ENCODE results near the gene ELOVL7.
"Not testable (repeated sequence)": the region's sequence is repeated elsewhere in the genome, so short reads cannot be mapped to it uniquely, and the experiment has no call there.

Gene ELOVL7

DNA sequence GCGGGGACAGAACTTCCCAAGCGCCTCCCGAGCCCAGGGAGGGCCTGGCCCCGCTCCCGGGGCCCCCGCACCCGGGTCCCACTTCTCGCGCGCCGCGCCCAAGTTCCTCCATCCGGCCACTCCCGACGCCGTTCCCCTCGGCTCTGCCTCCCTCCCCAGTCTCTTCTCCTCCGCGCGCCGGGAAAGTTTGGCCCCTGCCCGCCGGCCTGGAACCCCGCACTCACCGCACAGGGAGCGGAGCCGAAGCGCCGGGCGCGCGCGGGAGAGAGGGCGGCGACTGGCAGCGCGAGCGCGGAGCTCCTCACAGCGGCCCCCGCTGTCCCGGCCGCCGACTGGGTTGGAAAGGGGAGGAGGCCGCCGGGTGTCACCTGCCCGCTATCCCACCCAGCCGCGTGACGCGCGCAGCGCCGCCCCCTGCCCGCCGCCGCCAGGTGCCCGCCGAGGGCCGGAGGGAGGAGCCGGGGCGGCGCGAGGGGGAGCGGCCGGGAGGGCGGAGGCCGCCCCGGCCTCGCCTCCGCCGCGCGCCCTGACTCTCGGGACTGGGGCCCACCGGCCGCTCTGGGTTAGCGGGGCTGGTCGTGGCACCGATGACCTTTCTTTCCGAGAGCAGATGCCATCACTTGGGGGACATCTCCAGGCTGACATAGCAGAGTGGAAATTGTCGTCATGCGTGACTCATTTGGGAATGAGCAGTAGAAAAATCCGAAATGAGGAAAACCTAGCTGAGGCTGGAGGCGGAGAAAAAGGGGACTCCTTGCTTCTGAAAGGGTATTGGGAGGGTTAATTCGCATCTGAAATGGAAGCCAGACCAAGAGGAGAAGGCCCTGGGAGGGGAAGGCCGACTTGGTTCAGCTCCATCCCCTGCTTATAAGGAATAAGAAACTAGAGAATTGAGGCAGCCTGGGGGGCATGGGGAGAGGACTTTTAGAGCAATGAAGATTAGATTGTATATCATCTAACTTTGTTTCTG is at the start of gene ELOVL7:
Gene ELOVL7 (minus strand): TSS at position 334 of the 970 bp plus-strand sequence. CDS start 56,872 bp downstream, outside the sequence.
- peak; percentile 14 for DNase-seq

DNA sequence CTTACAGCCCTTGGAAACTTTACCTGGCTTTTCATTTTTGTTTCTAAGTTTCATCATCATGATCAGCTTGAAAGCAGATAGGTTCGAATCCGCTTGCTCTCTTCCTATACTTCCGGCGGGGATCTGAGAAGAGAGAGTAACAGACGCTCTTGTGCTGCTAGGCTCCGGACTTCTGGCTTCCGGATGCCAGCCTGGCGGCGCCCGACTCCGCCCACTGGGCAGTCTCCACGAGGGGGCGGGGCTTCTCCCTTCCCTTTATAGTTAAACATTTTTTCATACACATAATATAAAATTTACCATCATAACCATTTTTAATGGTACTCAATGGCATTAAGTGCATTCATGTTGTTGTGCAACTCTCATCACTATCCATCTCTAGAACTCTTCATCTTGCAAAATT is 49.5 kb upstream of the ELOVL7 start:
- DNase-seq, result no peak

DNA sequence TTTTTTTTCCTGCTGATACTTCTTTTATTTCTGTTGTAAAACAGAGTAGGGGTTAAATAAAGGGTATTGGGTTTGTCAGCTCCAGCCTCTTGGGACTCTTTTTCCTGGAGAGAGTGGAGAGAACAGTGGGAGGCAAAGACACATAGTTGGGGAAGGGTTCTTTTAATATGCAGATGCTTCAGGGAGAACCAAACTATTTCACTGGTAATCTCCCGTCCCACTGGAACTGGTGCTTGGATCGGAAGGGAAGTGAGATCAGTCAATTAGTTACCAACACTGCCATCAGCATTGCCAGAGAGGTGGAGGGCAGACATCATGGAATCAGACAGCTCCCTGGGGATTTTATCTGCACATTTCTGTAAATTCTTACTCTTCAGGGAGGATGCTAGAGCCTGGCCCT is 47.6 kb upstream of the ELOVL7 start:
- DNase-seq, result no peak

DNA sequence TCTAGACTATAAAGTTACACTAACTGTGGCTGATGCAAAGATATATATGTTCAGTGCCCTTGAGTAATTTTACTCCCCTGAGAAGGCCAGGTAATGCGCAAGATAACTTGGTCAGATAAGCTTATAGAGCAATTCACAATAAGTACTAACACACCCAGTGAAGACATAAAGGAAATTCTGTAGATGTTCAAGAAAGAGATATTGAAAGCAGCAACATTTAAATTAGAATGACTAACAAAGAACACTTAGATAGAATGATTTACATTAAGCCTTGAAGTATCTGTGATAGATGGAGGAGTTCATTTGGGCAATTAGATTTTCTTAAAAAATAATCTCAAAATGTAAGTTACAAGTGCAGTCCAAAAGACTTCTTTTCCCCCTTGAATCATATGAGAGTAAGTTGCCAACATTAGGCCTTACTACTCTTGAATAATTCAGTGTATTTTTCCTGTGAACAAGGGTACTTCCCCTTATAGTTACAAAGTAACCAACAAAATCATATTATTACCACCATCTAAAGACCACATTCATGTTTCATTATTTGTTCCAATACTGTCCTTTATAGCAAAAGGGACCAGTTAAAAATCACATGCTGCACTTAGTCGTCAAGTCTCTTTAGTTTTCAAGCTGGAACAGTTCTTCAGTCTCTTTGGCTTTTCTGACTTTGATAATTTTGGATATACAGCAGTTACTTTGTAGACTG is 44.4 kb upstream of the ELOVL7 start:
- DNase-seq, result no peak

DNA sequence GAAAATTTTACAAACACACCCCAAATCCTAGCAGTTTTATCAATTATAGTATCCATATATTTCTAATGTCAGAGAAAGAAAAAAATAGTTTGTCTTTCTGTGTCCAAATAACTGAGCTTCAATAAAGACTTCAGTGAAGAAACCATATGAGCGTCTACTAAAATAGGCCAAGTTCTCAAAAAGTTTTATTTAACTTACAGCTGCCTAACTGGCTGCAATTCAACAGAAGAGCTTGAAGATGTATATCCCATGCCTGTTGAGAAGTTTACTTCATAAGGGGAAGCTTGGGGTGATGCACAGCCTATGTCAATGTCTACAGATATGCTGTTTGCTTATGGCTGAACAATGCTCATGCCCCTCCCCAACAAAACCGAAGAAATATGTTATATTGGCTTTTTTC is 43.7 kb upstream of the ELOVL7 start:
- DNase-seq, result no peak

DNA sequence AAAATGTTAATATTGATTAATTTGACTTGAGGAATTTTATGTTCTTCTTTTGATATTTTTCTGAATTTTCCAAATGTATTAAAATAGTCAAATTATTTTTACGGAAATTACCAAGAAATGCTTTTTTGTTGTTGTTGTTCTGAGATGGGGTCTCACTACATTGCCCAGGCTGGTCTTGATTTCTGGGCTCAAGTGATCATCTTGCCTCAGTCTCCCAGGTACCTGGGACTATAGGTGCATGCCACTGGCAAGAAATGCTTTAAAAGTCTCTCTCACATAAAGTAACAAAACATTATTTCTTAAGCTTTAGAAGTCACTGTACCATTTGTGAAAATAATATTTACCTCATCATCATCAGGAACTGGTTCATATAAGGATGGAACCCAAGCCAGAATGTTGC is 43.0 kb upstream of the ELOVL7 start:
- no peak for DNase-seq

DNA sequence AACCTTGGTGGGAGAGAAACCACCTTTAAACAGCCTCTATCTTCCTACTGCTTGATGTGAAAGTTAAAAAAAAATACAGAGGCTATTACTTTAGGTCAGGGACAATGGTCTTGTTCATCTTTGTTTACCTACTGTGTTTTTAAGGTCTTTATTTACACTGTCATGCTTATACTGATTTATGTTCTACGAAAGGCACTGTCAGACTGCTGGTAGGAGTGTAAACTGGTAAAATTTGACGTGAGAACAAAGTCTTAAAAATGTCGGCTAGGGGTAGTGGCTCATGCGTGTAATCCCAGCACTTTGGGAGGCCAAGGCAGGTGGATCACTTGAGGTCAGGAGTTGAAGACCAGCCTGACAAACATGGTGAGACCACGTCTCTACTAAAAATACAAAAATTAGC is 42.1 kb upstream of the ELOVL7 start:
- no peak for DNase-seq

DNA sequence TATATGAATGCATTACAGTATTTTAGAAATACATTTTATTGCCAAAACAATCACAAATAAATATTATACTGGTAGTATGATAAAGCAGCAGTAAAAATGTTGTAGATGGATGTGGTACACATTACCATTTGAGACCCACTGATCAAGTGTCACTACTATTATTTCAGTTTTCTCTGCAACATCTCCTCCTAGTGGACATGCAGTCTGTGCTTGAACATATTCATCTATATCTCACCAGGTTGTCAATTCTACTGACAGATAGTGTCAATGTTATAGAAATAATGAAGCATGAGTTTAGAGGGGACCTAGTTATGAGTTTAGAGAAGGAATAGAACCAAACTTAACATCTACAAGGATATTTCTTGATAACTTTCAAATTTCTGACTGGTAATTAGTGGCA is 39.2 kb upstream of the ELOVL7 start:
- DNase-seq, result no peak

DNA sequence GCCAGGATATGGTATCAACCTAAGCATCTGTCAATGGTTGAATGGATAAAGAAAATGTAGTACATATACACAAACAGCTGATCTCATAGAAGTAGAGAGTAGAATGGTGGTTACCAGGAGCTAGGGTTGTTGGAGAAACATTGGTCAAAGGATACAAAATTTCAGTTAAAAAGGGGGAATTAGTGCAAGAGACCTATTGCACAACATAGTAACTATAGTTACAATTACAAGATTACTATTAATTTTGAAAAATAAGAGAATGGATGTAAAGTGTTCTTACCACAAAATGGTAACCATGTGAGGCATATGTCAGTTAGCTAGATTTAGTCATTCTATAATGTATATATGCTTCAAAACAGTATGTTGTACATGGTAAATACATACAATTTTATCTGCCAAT is 28.8 kb upstream of the ELOVL7 start:
- no peak for DNase-seq

DNA sequence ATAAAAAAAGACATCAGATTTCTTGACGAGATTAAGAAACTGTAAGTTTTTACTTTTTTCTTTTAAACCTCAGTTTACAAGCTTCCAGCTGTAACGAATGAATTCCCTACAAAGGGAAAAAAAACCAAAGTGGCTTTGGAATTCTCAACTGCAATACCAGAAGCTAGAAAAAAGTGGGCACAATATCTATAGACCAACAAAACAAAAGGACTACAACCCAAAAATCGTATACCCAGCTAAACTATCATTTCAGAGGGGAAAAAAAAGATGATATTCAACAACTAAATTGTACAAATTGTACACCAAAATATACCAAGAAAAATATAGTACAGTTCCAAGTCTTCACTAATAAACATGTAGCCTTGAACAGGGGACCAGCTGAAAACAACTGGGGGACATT is 26.8 kb upstream of the ELOVL7 start:
- no peak for DNase-seq

DNA sequence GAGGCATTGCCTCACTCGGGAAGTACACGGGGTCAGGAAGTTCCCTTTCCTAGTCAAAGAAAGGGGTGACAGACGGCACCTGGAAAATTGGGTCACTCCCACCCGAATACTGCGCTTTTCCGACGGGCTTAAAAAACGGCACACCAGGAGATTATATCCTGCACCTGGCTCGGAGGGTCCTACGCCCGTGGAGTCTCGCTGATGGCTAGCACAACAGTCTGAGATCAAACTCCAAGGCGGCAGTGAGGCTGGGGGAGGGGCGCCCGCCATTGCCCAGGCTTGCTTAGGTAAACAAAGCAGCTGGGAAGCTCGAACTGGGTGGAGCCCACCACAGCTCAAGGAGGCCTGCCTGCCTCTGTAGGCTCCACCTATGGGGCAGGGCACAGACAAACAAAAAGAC is 16.5 kb upstream of the ELOVL7 start:
- not testable (repeated sequence) for DNase-seq

DNA sequence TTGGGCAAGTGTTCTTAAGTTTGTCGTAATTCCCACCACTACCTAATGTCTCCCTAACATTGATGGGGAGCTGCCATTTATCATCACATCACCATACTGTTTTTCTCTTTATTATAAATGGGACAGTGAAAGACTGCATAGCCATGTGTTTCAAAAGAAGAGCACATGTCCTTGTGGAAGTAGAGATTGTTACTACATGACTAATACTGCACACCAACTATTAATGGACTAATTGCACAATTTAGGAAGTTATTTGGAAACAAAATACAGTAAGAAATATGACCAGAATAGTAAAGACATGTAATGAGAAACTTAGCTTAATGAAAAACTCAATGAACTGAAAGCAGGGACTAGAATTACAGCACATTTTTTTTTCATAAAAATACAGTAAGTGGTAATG is 12.0 kb upstream of the ELOVL7 start:
- DNase-seq, result no peak

DNA sequence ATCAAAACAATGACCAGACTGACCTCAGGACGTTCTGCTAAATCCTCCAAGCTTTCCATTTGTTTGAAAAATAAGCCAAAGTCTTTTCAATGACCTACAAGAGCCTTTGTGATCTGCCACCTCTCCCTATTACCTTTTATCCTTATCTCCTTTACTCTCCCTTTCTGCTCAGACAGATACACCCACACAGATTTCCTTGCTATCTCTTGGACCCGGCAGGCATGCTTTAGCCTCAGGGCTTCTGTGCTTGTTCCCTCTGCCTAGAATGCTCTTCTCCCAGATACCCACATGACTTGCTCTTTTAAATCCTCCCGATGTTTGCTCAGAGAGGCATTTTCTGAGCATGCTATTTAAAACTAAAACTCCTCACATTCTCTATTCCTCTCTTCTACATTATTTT is 8.9 kb upstream of the ELOVL7 start:
- DNase-seq, result no peak

DNA sequence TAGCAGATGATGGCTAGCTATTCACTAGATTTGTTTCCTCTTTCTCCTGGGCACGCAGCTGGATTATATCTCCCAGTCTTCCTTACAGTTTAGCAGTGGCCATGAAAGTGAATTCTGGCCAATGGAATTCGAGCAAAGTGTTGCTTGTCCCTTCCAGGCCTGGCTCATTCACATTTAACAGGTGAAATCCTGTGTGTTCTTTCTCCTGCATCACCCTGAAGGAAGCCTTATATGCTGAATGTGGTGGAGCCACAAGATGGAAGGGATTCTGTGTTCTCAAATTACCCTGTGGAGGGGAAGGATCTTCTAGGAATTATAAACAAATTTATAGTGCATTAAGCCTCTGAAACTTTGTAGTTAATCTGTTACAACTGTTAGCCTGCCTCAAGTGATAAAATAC is 8.2 kb upstream of the ELOVL7 start:
- no peak for DNase-seq

DNA sequence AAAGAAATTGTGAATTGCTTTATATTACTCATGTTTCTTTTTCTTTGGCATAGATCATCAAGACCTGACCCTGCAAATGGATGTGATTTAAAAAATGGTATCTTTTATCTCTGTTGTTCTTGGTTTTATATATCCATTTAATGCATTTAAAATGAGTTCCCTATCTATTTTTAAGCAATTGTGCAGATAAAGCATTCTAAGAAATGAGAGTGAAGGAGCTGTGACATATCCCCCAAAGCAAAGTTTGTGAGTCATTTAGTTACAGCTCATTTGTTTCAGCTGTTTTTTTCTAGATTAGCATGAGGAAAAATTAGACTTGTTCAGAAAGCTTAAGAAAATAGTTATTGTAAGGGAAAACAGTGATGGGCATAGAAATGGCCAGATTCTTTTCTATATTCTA is 7.6 kb upstream of the ELOVL7 start:
- no peak for DNase-seq

DNA sequence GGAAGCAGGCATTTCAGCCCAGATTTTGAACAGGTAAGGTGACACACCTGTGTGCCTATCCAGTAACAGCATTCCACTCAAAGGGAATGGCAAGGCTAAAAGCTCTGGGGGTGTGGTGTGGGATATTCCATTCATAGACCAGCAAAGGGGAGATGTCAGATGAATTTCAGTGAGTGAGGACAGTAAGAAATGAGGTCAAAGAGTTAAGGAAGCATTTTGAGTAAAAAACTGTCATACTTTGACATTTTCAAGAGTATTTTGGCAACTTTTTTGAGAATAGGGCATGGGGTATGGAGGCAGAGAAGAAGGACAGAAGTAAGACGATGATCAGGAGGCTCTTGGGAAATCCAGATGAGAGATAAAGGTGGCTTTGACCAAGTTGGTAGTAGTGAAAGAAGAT is 2.2 kb upstream of the ELOVL7 start:
- no peak for DNase-seq

DNA sequence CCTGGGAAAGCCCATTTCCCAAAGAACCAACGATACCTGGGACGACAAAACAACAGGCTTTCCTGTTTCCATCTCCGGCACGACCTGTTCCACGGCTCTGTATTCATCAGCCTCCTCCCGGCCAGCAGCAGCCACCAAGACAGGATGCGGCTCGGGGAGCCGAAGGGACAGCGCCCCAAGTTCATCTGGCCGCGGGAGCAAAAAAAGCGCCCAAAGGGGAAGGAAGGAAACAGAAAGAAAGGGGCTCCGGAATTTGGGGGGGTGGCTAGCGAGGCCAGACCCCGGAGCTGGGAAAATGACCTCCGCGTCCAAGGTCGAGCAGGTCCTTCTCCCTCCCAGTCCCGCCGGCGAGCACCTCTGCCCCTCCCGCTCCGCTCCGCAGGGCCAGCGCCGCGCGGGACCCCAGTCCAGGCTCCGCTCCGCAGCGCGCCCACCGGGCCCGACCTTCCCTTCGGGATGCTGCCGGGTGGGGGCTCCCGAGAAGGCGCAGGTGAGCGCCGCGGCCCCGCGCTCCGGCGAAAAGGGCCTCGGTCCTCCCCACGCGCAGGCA is 608 bp downstream of the ELOVL7 start:
- DNase-seq, result no peak

DNA sequence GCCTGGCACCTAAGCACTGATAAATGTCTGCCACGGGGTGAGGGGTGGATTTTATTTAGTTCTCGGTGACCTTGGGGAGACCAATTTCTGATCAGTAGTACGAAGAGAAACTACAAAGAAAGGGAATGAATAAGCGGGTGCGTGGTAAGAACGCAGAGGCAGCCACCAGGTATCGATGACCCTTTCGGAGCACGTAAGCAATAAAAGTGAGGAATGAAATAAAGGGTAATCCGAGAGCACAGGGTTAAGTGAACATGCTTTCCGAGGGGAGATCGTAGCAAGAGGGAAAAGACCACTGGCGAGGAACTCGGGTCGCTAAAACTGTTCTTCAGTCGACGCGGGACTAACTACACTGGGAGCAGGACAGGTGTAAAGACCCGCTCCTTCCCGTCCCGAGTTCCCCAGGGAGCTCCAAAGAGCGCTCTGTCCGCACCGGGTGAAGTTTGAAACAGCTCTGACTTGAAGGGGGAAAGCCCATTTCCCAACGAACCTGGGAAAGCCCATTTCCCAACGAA is 1.1 kb downstream of the ELOVL7 start:
- DNase-seq, result no peak

DNA sequence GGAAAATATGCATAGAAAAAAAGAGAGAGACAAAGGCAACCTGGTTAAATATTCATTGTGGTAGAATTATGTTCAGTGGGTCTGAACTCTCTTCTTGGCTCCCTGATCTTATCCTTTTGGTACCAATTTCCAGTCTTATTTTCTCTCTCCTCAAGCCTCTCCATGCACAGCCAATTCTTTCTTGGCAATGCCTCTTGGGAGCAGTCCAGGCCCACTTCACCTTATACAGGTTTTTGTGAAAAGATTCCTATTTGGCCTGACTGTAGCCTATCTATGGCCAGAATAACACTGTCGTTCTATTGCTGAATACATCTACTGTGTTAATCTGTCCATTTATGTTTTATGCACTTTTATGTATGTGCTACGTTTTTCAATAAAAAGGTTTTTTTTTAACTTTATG is 2.7 kb downstream of the ELOVL7 start:
- no peak for DNase-seq

DNA sequence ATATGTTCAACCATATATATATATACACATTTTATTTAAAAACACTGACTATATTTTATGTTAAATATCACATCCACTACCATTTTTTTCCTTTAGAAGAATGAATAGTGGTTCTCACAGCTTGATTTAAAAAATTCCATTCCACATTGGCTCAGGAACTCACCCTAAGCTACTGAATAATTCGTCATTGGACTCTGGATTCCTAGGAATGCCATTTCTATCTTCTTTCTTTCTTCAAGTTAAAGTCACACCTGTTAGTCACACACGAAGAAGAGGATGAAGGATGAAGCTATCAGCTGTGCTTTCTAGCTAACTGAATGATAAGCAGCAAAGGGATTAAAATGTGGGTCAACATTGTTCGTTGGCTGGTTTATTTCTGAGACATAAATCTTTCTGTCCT is 7.9 kb downstream of the ELOVL7 start:
- no peak for DNase-seq

DNA sequence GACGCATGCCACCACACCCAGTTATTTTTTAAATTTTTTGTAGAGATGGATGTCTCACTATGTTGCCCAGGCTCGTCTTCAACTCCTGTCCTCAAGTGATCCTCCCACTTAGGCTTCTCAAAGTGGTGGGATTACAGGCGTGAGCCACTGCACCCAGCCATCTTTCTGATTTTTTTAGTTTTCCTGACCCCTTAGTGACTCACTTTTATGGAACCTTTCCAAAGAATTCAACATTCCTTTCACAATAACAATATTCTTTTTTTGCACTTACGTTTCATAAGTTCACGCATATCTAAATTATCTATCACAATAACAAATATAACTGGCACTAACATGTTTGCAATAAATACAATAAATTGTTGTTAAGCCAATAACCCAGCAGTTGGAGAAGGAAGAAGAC is 8.5 kb downstream of the ELOVL7 start:
- DNase-seq, result no peak

DNA sequence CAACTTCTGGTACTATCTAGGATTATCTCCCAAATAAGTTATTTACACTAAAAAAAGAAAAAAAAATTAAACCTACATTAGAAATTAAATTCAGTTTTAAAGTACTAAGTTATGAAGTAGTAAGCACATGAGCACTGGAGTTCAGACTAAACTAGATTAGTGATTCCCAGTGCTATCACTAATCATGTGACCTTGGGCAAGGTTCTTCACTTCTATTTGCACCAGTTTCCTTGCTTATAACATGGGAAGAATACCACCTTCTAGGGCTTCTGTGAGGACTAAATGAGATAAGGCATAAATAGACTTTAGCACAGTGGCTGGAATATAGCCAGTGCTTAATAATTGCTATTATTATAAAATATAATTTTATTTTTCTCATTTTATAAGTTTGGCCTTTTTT is 10.5 kb downstream of the ELOVL7 start:
- no peak for DNase-seq

DNA sequence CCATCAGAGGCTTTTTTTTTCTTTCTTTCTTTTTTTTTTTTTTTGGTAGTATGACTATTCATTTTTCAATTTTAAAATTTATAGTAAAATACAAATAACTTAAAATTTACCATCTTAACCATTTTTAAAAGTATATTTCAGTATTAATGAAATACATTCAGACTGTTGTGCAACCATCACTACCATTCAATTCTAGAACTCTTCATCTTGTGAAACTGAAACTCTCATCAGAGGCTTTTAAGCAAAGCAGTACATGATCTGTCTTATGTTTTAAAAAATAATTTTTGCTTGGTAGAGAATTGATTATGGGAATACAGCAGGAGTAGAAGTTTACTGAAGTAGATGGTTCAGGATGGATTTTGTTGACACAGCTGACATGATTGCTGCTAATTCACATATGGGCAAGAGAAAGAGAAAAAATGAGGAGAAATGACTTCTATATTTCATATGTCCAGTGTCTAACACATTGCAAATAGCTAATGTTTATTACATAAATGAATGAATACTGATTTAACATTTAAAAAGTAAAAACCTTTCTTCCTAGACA is 13.4 kb downstream of the ELOVL7 start:
- no peak for DNase-seq
